ENCODE measurements around the gene REX1BD.

REX1BD gene

DNA sequence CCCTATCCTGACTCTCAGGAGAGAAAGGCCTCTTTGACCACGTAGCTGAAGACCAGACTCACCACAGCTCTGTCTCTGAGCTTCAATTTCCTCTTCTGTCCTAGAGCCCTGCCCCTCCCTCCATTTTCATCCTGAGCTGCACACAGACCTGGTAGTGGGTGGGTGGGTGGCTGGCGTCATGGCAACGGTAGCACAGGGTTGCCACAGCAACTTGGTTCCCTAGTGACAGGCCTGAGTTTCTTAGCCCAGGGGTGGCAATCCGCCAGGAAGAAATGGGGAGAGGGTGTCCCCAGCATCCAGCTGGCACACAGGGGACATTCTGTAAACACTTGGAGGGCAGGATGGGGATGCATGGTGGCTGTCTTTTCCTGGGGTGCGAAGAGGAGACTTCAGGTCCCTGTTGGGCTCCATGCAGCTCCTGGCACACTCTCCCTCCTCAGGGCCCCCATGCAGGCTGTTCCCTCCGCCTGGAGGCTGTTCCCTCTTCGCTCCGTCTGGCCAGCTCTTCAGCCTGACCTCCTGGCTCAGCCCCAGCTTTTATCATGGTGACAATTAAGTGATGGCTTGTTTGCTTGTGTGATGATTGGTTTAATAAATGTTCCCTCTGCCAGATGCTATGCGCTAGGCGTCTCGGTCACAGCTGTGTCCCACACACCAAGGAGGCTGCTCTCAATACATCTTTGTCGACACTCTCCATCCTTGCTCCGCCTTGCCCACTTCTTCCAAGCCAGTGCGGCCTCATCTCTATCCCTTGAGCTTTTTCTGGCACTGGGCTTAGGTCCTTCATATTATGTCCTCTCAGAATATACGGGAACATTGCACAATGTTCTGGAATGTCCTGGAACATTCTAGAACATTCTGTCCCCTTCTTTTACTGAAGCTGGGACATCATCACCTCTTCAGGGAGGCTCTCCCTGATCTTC, 40.8 kb downstream of the REX1BD start:
- H3K27ac Mint-ChIP-seq: no peak overlapping the region
- peaks cover 24% of the 10 kb centered on the region for H3K27me3 Mint-ChIP-seq (ENCODE audit: low read depth)
- H3K36me3 Mint-ChIP-seq (ENCODE audit: low read depth): no peaks in the 10 kb centered on the region
- TF ChIP-seq, protein P1, sequence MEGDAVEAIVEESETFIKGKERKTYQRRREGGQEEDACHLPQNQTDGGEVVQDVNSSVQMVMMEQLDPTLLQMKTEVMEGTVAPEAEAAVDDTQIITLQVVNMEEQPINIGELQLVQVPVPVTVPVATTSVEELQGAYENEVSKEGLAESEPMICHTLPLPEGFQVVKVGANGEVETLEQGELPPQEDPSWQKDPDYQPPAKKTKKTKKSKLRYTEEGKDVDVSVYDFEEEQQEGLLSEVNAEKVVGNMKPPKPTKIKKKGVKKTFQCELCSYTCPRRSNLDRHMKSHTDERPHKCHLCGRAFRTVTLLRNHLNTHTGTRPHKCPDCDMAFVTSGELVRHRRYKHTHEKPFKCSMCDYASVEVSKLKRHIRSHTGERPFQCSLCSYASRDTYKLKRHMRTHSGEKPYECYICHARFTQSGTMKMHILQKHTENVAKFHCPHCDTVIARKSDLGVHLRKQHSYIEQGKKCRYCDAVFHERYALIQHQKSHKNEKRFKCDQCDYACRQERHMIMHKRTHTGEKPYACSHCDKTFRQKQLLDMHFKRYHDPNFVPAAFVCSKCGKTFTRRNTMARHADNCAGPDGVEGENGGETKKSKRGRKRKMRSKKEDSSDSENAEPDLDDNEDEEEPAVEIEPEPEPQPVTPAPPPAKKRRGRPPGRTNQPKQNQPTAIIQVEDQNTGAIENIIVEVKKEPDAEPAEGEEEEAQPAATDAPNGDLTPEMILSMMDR (IDR thresholded peaks at IDR 0.05; ENCODE audit: unreplicated experiment in 3 of 3): no peak
- H3K4me3 Mint-ChIP-seq: no peak overlapping the region
- no peaks in the 10 kb centered on the region for H3K4me1 Mint-ChIP-seq
- H3K9me3 Mint-ChIP-seq: no peaks in the 10 kb centered on the region

DNA sequence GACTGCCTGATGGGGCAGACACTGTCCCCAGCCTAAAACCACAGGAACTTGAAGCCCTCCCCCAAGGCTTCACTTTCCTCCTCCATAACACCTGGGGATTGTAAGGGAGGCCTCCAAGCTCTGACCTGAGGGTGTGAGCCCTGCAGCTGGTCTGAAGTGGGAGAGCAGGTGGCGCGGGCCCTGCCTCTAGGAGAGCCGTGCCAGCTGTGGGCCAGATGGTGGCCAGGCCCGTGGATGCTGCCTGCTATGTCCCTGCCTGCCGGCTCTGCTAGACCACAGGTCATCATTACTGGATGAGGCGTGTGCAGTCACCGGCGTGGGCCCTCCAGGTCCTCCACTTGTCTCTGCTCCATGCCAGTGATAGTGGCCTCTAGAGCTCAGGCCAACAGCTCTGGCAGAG, 44.7 kb downstream of the REX1BD start:
- TF ChIP-seq, protein P1 (IDR thresholded peaks at IDR 0.05; ENCODE audit: unreplicated experiment in 3 of 3): no peak
- no peaks in the 10 kb centered on the region for H3K36me3 Mint-ChIP-seq (ENCODE audit: low read depth)
- H3K27ac Mint-ChIP-seq: no peak overlapping the region
- H3K27me3 Mint-ChIP-seq (ENCODE audit: low read depth): peaks cover 27% of the 10 kb centered on the region
- H3K9me3 Mint-ChIP-seq: no peaks in the 10 kb centered on the region
- peaks cover 5% of the 10 kb centered on the region for H3K4me1 Mint-ChIP-seq
- no peak overlapping the region for H3K4me3 Mint-ChIP-seq

DNA sequence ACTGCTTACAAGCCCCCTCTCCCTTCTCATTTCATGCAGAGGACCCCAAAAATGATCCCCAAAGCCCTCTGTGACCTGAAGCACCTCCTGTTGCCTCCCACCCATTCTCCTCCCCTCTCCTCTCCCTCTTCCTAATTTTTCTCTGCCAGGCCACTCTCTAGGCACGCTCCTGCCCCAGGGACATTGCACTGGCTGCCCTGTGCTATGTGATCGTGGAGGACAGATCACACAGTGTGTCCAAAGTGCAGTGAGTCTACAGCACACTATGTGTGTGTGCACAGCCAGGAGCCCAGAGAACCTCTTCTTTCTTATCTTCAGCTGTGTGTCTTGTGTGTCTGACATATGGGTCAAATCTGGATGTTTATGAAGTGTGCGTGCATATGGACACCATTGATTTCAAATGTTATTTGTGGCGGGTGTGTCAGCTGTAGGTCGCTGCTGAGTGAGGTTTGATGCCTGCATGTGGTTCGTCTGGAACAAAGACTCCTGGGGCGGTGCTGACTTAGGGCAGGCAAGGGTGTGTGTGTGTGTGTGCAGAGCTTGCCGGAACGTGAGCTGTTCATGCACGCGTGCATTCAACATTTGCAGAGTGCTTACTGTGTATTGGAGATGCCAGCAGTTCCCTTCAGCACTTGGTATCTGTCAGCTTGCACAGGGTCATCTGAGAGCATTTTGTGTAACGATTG, 46.2 kb downstream of the REX1BD start:
- Mint-ChIP-seq H3K4me1 (peaks cover 5% of the 10 kb centered on the region), H3K27me3 (ENCODE audit: low read depth) (peaks cover 20% of the 10 kb centered on the region), H3K36me3 (ENCODE audit: low read depth) (no peaks in the 10 kb centered on the region), H3K27ac (no peak overlapping the region), H3K4me3 (peak overlapping the region; percentile 50 to 75 (median 66)), H3K9me3 (no peaks in the 10 kb centered on the region)
- TF ChIP-seq, protein P1 (IDR thresholded peaks at IDR 0.05; ENCODE audit: unreplicated experiment in 3 of 3): no peak

DNA sequence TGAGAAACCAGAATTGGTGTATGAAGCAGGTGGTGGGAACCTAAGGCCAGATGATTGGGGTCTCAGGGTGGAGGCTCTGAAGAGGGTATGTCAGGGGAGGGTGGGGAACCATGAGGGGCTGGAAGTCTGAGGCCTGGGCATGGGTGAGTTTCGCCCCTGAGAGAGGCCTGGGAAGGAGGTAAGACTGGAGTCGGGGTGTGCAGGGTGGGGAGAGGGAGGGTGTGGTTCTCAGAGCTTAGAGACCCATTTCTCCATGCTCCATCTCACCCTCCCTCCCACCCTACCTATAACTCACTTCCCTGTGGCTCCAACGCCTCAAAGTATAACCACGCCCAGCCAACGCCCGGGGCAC, 47.2 kb downstream of the REX1BD start:
- TF ChIP-seq, protein P1 (IDR thresholded peaks at IDR 0.05; ENCODE audit: unreplicated experiment in 3 of 3): no peak
- Mint-ChIP-seq H3K27me3 (ENCODE audit: low read depth) (peaks cover 15% of the 10 kb centered on the region), H3K36me3 (ENCODE audit: low read depth) (no peaks in the 10 kb centered on the region), H3K4me3 (peak overlapping the region; percentile 86 to 90 (median 90)), H3K27ac (no peak overlapping the region), H3K4me1 (peaks cover 5% of the 10 kb centered on the region), H3K9me3 (no peaks in the 10 kb centered on the region)

DNA sequence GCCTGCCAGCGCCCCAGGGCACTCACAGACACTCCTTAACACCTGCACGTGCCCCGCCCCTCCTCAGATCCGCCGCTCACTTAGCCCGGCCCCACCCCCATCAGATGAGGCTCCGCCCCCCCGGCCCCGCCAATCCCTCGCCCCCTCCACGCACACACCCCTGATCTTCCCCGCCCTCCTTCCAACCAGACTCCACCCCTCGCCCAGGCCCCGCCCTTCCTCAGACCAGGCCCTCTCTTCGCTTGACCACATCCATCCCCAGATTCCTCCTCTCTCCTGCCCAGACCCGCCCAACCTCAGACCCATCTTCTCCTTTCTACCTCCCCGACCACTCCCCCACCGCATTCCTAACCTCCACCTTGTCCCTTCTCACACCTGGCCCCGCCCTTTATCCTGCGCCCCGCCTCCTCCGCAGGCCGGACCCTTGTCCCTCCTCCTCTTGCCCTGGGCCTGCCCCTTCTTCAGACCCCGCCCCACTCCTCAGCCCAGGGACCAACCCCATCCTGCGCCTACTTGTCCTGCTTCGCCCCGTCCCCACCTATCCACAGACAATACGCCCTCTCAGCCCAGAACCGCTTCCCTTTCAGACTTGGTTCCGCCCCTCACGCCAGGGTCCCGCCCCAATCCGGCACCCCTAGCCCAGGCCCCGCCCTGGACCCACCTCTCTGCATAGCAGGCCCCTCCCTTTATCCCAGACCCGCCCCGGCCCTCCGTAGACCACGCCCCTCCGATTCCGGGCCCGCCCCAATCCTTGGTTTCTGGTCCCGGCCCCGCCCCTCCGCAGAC, 47.8 kb downstream of the REX1BD start:
- Mint-ChIP-seq H3K9me3 (no peaks in the 10 kb centered on the region), H3K36me3 (ENCODE audit: low read depth) (no peaks in the 10 kb centered on the region), H3K27me3 (ENCODE audit: low read depth) (peaks cover 15% of the 10 kb centered on the region), H3K4me1 (peaks cover 5% of the 10 kb centered on the region), H3K27ac (peak overlapping the region in 2 of 3 experiments; percentile 70 to 74), H3K4me3 (peak overlapping the region; percentile 86 to 90 (median 90))
- TF ChIP-seq, protein P1 (IDR thresholded peaks at IDR 0.05; ENCODE audit: unreplicated experiment in 3 of 3): no peak

All from nephron (organoid).